Measurements from ENCODE around the gene GRIN2A.

Gene GRIN2A

DNA sequence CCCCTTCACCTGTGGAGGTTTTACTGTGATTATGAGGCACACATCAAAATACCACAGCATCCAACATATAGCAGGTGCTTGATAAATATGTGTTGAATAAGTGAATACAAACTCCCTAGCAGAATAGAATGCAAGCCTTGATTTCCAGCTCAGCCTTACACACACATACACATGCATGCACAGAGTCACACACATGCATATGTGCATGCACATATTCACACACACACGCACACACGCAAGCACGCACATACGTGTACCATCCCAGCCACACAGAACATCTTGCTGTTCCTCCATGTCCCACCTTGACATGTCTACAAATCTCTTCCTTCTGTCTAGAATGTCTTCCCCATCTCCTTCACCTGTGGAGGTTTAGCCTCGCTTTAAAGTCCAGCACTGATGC is 160.1 kb downstream of the GRIN2A start:
- Histone ChIP-seq H3K4me1 (ENCODE audit: insufficient read depth, low read length) (no peaks in the 10 kb centered on the region), H3K9me3 (ENCODE audit: insufficient read depth, low read depth, low read length) (no peaks in the 10 kb centered on the region), H3K27me3 (ENCODE audit: insufficient read depth, low read length) (no peaks in the 10 kb centered on the region), H3K36me3 (ENCODE audit: insufficient read depth, low read depth, low read length) (no peaks in the 10 kb centered on the region), H3K4me3 (ENCODE audit: low read length) (no peak overlapping the region), H3K27ac (ENCODE audit: low read length) (no peak overlapping the region), H3K9ac (ENCODE audit: low read depth, low read length) (no peak overlapping the region)

DNA sequence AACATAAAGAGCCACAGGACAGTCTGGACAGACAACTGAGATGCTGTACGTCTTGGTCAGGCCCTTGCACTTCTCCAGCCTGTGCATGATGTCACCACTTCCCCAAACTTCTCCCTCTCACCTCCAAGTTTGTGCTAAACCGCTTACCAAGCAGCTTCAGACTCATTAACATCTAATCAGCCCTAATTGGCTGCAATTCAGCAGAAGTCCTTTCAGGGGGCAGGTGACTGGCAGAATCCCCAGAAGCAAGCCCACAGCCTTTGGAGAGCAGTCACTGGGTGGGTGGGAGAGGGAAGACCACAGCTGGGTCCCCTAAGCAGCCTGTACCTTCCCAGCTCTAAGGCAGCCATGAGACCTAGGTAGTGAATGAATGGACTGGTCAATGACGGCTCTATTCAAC is 161.4 kb downstream of the GRIN2A start:
- Histone ChIP-seq H3K36me3 (ENCODE audit: insufficient read depth, low read depth, low read length) (no peaks in the 10 kb centered on the region), H3K4me1 (ENCODE audit: insufficient read depth, low read length) (no peaks in the 10 kb centered on the region), H3K4me3 (ENCODE audit: low read length) (no peak overlapping the region), H3K27ac (ENCODE audit: low read length) (no peak overlapping the region), H3K9ac (ENCODE audit: low read depth, low read length) (no peak overlapping the region), H3K27me3 (ENCODE audit: insufficient read depth, low read length) (no peaks in the 10 kb centered on the region), H3K9me3 (ENCODE audit: insufficient read depth, low read depth, low read length) (no peaks in the 10 kb centered on the region)

DNA sequence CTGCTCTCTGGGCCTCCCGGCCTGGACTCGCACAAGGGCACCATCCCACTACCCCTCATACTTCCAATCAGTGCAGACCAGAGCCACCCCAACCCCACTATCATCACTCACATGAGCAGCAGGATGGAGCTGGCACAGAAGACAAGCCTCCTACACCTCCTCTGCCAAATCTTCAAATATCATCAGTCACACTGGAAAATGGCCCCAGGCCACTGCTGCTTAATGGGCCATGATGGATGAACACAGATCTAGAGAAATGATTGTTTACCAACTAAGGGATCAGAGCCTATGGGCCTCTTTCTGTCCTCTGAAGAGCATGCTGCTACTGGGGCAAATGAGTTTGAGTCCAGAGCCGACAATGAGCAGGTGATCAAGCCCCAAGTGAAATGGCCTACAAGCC is 165.5 kb downstream of the GRIN2A start:
- H3K36me3 ChIP-seq (ENCODE audit: insufficient read depth, low read depth, low read length), result no peaks in the 10 kb centered on the region
- no peak overlapping the region for H3K27ac ChIP-seq (ENCODE audit: low read length)
- no peak overlapping the region for H3K9ac ChIP-seq (ENCODE audit: low read depth, low read length)
- no peaks in the 10 kb centered on the region for H3K9me3 ChIP-seq (ENCODE audit: insufficient read depth, low read depth, low read length)
- H3K27me3 ChIP-seq (ENCODE audit: insufficient read depth, low read length), result no peaks in the 10 kb centered on the region
- no peak overlapping the region for H3K4me3 ChIP-seq (ENCODE audit: low read length)
- no peaks in the 10 kb centered on the region for H3K4me1 ChIP-seq (ENCODE audit: insufficient read depth, low read length)

DNA sequence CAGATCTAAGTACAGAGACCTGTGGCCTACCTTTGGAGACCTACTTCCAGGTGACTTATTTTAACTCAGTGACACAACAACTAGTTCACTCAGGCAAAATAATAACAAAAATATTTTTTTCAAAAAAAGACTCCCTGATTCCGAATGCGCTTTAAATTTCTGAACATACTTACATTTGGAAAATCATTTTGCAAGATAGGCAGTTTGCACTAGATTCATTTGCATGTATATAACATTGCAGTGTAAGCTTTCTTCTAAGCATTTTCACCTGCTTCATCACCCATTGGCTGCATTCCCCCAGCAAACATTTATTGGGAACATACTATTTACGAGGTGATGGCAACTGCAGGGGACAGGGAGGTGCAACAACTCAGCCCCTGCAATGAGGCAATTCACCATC is 166.8 kb downstream of the GRIN2A start:
- Histone ChIP-seq H3K4me1 (ENCODE audit: insufficient read depth, low read length) (no peaks in the 10 kb centered on the region), H3K27me3 (ENCODE audit: insufficient read depth, low read length) (no peaks in the 10 kb centered on the region), H3K9ac (ENCODE audit: low read depth, low read length) (no peak overlapping the region), H3K36me3 (ENCODE audit: insufficient read depth, low read depth, low read length) (no peaks in the 10 kb centered on the region), H3K4me3 (ENCODE audit: low read length) (no peak overlapping the region), H3K9me3 (ENCODE audit: insufficient read depth, low read depth, low read length) (no peaks in the 10 kb centered on the region), H3K27ac (ENCODE audit: low read length) (no peak overlapping the region)

DNA sequence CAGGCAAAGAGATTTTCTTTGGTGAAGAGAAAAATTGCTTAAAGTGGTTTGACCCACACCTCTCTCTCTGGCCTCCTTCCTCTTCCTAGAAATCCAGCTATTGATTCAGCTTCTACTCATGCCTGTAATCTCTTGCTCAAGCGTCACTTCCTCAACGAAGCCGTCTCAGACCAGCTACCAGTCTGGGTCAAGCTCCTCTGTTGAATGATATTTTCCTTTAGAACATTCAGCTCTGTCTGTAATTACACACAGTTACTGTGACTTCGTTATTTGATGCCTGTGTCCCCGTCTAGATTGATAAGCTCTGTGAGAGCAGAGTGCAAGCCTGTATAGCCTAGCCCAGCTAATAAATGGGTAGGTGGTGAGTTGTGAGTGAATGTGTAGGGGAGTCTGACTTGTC is 168.5 kb downstream of the GRIN2A start:
- H3K36me3 ChIP-seq (ENCODE audit: insufficient read depth, low read depth, low read length), result no peaks in the 10 kb centered on the region
- no peaks in the 10 kb centered on the region for H3K4me1 ChIP-seq (ENCODE audit: insufficient read depth, low read length)
- no peaks in the 10 kb centered on the region for H3K9me3 ChIP-seq (ENCODE audit: insufficient read depth, low read depth, low read length)
- no peak overlapping the region for H3K27ac ChIP-seq (ENCODE audit: low read length)
- no peaks in the 10 kb centered on the region for H3K27me3 ChIP-seq (ENCODE audit: insufficient read depth, low read length)
- H3K9ac ChIP-seq (ENCODE audit: low read depth, low read length), result no peak overlapping the region
- H3K4me3 ChIP-seq (ENCODE audit: low read length), result no peak overlapping the region

DNA sequence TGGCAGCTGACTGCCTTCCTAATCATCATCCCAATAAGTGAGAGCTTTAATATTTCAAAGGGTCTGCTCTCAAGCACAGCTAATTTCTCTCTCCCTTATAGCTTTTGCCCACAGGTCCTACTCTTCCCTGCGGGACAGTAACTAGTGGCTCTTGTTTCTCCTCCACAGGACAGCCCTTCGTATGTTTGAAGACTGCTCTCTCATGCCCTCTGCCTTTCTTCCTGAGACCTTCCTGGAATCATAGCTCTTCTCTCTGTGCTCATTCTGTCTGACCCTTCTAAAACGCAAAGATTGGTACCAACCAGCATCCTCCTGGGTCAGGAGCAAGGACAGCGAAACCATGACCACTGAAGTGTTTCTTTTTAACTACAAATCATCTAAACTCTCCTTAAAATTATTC is 168.9 kb downstream of the GRIN2A start:
- no peak overlapping the region for H3K9ac ChIP-seq (ENCODE audit: low read depth, low read length)
- H3K27me3 ChIP-seq (ENCODE audit: insufficient read depth, low read length), result no peaks in the 10 kb centered on the region
- H3K36me3 ChIP-seq (ENCODE audit: insufficient read depth, low read depth, low read length), result no peaks in the 10 kb centered on the region
- 0 out of 2 replicates have a peak, but pooled peaks cover under 1% of the 10 kb centered on the region for H3K4me1 ChIP-seq (ENCODE audit: insufficient read depth, low read length)
- no peak overlapping the region for H3K27ac ChIP-seq (ENCODE audit: low read length)
- H3K4me3 ChIP-seq (ENCODE audit: low read length), result no peak overlapping the region
- no peaks in the 10 kb centered on the region for H3K9me3 ChIP-seq (ENCODE audit: insufficient read depth, low read depth, low read length)

DNA sequence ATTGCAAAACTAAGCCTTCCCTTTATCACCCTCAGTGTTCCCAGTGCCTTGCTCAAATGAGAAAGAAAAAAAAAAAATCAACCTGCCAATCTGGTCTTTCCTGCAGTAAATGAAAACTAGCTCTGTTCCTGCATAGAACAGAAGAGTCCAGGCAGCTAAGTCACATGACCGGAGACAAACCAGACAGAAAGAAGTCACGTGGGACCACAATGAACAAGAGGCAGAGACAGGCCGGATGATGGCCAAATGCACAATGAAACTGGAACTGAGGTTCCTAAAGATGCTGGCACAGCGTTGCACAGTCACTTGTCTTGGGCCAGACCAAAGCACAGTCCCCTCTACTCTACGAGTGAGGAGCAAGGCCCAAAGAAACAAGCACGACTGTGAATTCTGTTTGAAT is 172.5 kb downstream of the GRIN2A start:
- Histone ChIP-seq H3K27ac (ENCODE audit: low read length) (no peak overlapping the region), H3K27me3 (ENCODE audit: insufficient read depth, low read length) (no peaks in the 10 kb centered on the region), H3K9me3 (ENCODE audit: insufficient read depth, low read depth, low read length) (no peaks in the 10 kb centered on the region), H3K4me1 (ENCODE audit: insufficient read depth, low read length) (0 out of 2 replicates have a peak, but pooled peaks cover 3% of the 10 kb centered on the region), H3K9ac (ENCODE audit: low read depth, low read length) (no peak overlapping the region), H3K36me3 (ENCODE audit: insufficient read depth, low read depth, low read length) (no peaks in the 10 kb centered on the region), H3K4me3 (ENCODE audit: low read length) (no peak overlapping the region)

DNA sequence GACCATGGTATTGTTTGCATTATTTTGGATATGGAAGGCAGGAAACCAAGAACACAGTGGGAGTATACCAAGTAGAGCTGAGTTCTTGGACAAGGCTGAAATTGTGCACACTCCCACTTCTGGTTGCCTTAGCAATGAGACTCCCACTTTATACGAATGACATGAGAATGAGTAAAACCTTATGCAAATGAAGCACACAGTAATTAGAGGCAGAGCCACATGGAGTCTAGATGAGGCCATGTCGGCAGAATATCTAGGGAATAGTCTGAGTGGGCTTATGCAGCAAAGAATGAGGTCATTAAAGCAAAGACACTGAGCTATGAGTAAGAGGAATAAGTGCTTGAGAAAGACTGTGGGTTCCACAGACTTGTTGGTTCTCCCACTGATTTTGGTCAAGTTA is 178.7 kb downstream of the GRIN2A start:
- 0 out of 2 replicates have a peak, but pooled peaks cover 3% of the 10 kb centered on the region for H3K4me1 ChIP-seq (ENCODE audit: insufficient read depth, low read length)
- no peaks in the 10 kb centered on the region for H3K36me3 ChIP-seq (ENCODE audit: insufficient read depth, low read depth, low read length)
- H3K27me3 ChIP-seq (ENCODE audit: insufficient read depth, low read length), result no peaks in the 10 kb centered on the region
- no peak overlapping the region for H3K4me3 ChIP-seq (ENCODE audit: low read length)
- no peak overlapping the region for H3K9ac ChIP-seq (ENCODE audit: low read depth, low read length)
- no peaks in the 10 kb centered on the region for H3K9me3 ChIP-seq (ENCODE audit: insufficient read depth, low read depth, low read length)
- H3K27ac ChIP-seq (ENCODE audit: low read length), result no peak overlapping the region

DNA sequence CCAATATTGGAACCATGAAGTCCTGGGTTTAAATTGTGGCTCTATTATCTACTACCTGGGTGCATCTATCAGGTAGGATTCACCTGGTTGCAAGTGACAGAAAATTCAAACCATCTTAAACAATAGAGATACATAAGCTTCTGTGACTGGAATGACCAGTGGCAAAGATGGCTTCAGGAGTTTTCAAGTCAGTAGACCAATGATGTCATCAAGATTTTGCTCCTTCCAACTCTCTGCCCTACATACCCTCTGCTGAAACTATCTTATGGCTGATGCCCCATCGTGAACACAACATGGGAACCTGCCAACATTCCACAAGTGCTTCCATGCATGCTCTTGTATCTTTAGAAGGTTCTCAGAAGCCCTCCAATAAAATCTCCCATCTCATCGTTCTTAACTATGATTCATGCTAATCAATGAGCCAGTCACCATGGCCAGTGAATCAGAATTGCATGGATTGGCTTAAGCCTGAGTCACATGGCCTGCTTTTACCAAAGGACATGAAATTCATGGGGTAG is 180.9 kb downstream of the GRIN2A start:
- H3K9me3 ChIP-seq (ENCODE audit: insufficient read depth, low read depth, low read length), result no peaks in the 10 kb centered on the region
- no peak overlapping the region for H3K9ac ChIP-seq (ENCODE audit: low read depth, low read length)
- H3K4me1 ChIP-seq (ENCODE audit: insufficient read depth, low read length), result no peaks in the 10 kb centered on the region
- H3K27me3 ChIP-seq (ENCODE audit: insufficient read depth, low read length), result no peaks in the 10 kb centered on the region
- H3K4me3 ChIP-seq (ENCODE audit: low read length), result no peak overlapping the region
- no peaks in the 10 kb centered on the region for H3K36me3 ChIP-seq (ENCODE audit: insufficient read depth, low read depth, low read length)
- no peak overlapping the region for H3K27ac ChIP-seq (ENCODE audit: low read length)

DNA sequence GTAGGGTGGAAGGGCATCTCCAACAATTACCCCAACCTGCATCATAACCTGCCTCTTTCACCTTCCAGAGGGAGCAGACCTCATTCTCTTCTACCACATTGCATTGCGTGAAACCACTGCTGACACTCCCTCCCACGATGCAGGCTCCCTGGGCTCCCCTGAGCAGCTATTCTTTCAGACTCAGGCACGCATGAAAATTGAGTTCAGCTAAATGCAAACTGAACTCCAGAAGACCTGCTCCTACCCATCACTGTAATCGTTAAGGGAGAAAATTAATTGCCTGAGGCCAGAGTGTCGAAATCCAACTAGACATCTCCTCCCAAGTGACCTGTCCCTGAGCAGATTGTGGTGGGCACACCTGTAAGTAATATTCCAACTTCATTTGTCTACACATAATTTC is 186.0 kb downstream of the GRIN2A start:
- Histone ChIP-seq H3K27me3 (ENCODE audit: insufficient read depth, low read length) (no peaks in the 10 kb centered on the region), H3K9me3 (ENCODE audit: insufficient read depth, low read depth, low read length) (no peaks in the 10 kb centered on the region)

DNA sequence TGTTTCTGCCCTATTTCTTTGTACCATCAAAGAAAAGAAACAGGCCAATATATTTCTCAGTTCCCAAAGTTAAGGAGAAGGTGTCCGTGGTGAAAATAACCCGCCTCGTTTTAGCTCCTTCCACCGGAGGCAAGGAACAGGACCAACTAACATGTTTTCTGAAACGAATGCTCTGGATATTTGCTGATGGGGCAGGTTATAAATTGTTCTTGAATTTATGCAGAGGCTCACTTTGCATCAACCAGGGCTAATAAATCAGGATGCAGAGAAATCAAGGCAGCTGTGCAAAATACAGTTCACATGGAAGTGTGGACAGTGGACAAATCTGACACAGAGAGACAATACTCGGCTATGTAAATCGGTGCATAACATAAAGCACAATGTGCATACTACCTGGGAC is 189.8 kb downstream of the GRIN2A start:
- H3K27ac ChIP-seq (ENCODE audit: low read length), result no peak overlapping the region
- no peaks in the 10 kb centered on the region for H3K9me3 ChIP-seq (ENCODE audit: insufficient read depth, low read depth, low read length)
- H3K4me1 ChIP-seq (ENCODE audit: insufficient read depth, low read length), result no peaks in the 10 kb centered on the region
- no peak overlapping the region for H3K9ac ChIP-seq (ENCODE audit: low read depth, low read length)
- H3K36me3 ChIP-seq (ENCODE audit: insufficient read depth, low read depth, low read length), result no peaks in the 10 kb centered on the region
- no peaks in the 10 kb centered on the region for H3K27me3 ChIP-seq (ENCODE audit: insufficient read depth, low read length)
- no peak overlapping the region for H3K4me3 ChIP-seq (ENCODE audit: low read length)

More for the DNA sequence above, 186.0 kb downstream of the GRIN2A start:
- Histone ChIP-seq H3K9ac (ENCODE audit: low read depth, low read length) (no peak overlapping the region), H3K36me3 (ENCODE audit: insufficient read depth, low read depth, low read length) (no peaks in the 10 kb centered on the region), H3K4me3 (ENCODE audit: low read length) (no peak overlapping the region), H3K27ac (ENCODE audit: low read length) (no peak overlapping the region), H3K4me1 (ENCODE audit: insufficient read depth, low read length) (no peaks in the 10 kb centered on the region)

DNA sequence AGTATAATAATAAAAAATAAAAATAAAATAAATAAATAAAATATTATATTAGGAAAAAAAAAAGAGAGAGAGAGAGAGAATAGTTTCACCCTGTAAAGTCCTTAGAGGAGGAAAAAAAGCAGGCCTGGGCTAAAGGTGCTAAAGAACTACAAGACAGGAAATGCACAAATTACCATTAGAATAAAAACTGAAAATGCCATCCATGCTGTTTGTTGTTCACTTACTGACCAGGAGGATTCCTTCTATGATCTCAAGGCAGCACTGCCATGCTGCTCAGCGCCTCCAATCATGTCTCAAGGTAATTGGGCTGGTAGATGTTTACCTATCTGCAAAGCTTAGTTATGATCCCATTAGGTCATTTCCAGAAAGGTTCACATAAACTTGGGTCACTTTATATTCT is 201.2 kb downstream of the GRIN2A start:
- Histone ChIP-seq H3K4me1 (ENCODE audit: insufficient read depth, low read length) (no peaks in the 10 kb centered on the region), H3K4me3 (ENCODE audit: low read length) (no peak overlapping the region), H3K9me3 (ENCODE audit: insufficient read depth, low read depth, low read length) (no peaks in the 10 kb centered on the region), H3K27ac (ENCODE audit: low read length) (no peak overlapping the region), H3K36me3 (ENCODE audit: insufficient read depth, low read depth, low read length) (no peaks in the 10 kb centered on the region), H3K27me3 (ENCODE audit: insufficient read depth, low read length) (no peaks in the 10 kb centered on the region), H3K9ac (ENCODE audit: low read depth, low read length) (no peak overlapping the region)

All from iPS-20b (cell line).